Measurements from ENCODE around the gene PTPRJ.

DNA sequence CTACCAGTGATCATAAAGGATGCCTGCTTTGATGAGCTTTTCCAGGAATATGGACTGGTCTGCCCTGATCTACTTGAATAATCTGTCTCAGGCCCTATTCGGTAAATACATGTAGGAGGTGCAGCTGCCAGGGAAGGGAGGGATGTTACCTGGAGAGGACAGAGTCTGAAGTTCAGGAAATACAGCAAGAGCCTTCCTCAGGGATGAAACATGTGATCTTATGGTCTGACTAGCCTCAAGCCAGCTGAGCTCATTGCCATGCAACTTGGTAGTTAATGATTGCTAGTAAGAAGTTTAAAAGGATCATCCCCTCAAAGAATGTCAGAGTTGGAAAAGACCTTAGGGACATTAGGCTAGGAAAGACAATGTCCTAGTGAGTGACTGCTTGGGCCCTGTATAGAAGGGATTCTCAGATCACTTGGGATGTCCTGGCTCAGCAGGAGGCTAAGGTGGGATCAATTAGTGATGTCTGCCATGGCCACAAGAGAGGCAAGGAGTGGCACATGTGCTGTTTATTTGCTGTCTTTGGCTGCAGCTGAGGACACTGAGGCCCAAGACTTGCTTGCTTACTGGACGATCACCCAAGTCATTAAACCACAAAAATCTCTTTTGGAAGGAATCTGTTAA is 18.5 kb downstream of the PTPRJ start:
- TF ChIP-seq, protein P1, sequence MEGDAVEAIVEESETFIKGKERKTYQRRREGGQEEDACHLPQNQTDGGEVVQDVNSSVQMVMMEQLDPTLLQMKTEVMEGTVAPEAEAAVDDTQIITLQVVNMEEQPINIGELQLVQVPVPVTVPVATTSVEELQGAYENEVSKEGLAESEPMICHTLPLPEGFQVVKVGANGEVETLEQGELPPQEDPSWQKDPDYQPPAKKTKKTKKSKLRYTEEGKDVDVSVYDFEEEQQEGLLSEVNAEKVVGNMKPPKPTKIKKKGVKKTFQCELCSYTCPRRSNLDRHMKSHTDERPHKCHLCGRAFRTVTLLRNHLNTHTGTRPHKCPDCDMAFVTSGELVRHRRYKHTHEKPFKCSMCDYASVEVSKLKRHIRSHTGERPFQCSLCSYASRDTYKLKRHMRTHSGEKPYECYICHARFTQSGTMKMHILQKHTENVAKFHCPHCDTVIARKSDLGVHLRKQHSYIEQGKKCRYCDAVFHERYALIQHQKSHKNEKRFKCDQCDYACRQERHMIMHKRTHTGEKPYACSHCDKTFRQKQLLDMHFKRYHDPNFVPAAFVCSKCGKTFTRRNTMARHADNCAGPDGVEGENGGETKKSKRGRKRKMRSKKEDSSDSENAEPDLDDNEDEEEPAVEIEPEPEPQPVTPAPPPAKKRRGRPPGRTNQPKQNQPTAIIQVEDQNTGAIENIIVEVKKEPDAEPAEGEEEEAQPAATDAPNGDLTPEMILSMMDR (conservative IDR thresholded peaks at IDR 0.05; ENCODE audit: low read length) = no peak
- TF ChIP-seq EZH2phosphoT487 (IDR thresholded peaks at IDR 0.05; ENCODE audit: borderline replicate concordance) = no peak

Data from Loucy (cell line).